Measurements from ENCODE around the gene BCL7A.

GRCh38 chr12:122062832-122063693, 41.4 kb downstream of the BCL7A start:
- TF ChIP-seq CTCF (IDR thresholded peaks at IDR 0.05): no peak
- TF ChIP-seq ZFX (IDR thresholded peaks at IDR 0.05; ENCODE audit: borderline replicate concordance): no peak
